Skeletal muscle satellite cell (primary cell): ENCODE data around the gene KRT79. TPM values are rescaled to one million over a fixed set of nuclear protein-coding genes. Genes with fewer than 3 reads are reported as not detected.
"Not testable (repeated sequence)": the region's sequence is repeated elsewhere in the genome, so short reads cannot be mapped to it uniquely, and the experiment has no call there.

ENCODE experiments used
- H3K27me3 ChIP-seq: 2 replicates; pipeline ENCODE4 v1.7.0; 2013; ENCODE audit warnings: low read length; ENCODE audit not compliant: control insufficient read depth, insufficient read depth
- H3K36me3 ChIP-seq: 2 replicates; pipeline ENCODE4 v1.7.0; 2013; ENCODE audit warnings: mild to moderate bottlenecking, control low read depth, low read length; ENCODE audit not compliant: insufficient read depth
- H3K4me1 ChIP-seq: 2 replicates; pipeline ENCODE4 v1.7.0; 2013; ENCODE audit warnings: low read length; ENCODE audit not compliant: control insufficient read depth, insufficient read depth
- H3K4me2 ChIP-seq: 2 replicates; pipeline ENCODE4 v1.7.0; 2013; ENCODE audit warnings: mild to moderate bottlenecking, low read length
- H3K4me3 ChIP-seq: 2 replicates; pipeline ENCODE4 v1.7.0; 2013; ENCODE audit warnings: low read length
- H3K9ac ChIP-seq: 2 replicates; pipeline ENCODE4 v1.7.0; 2013; ENCODE audit warnings: mild to moderate bottlenecking, low read depth, low read length, moderate library complexity
- H3K9me3 ChIP-seq: replicated peaks from 2 replicates; pipeline ENCODE4 v1.7.0; 2013; ENCODE audit warnings: mild to moderate bottlenecking, control low read depth, low read length
- total RNA-seq: library from RNA; depleted of rRNA; stranded (reverse); fragments of >200 nt; gene quantifications from 2 replicates; pipeline ENCODE4 v1.2.3, GENCODE V29; 2012; rRNA removed

Gene KRT79
- not detected in 2 replicates for total RNA-seq

- H3K9ac ChIP-seq: no peak within 1 kb of the TSS
- no peak within 1 kb of the TSS for H3K4me2 ChIP-seq
- H3K36me3 ChIP-seq: no peaks in the 10 kb centered on the region
- no peaks in the 10 kb centered on the region for H3K9me3 ChIP-seq
- H3K27me3 ChIP-seq: peaks cover 27% of the 10 kb centered on the region
- H3K4me3 ChIP-seq: no peak within 1 kb of the TSS
- H3K4me1 ChIP-seq: peaks cover 27% of the 10 kb centered on the region
These were observed at the start of gene KRT79 for GRCh38 chr12:52833922-52834726. Gene KRT79, minus strand, starts transcription at chr12:52834311. Its CDS starts 51 bp downstream, at chr12:52834260.

- H3K4me2 ChIP-seq, H3K9ac ChIP-seq, H3K4me1 ChIP-seq, H3K9me3 ChIP-seq, H3K27me3 ChIP-seq, H3K36me3 ChIP-seq, H3K4me3 ChIP-seq: not testable (repeated sequence)
These were observed 46.4 kb upstream of the KRT79 start for GRCh38 chr12:52880499-52880898.

GRCh38 chr12:52879394-52880351 lies 45.6 kb upstream of the KRT79 start:
- H3K4me3 ChIP-seq: peak overlapping the region; percentile 56
- H3K36me3 ChIP-seq: no peaks in the 10 kb centered on the region
- H3K9me3 ChIP-seq: no peaks in the 10 kb centered on the region
- no peak overlapping the region for H3K9ac ChIP-seq
- H3K4me1 ChIP-seq: peaks cover 15% of the 10 kb centered on the region
- H3K4me2 ChIP-seq: peak overlapping the region; percentile 80
- H3K27me3 ChIP-seq: peaks cover 4% of the 10 kb centered on the region

GRCh38 chr12:52878507-52879393 lies 44.6 kb upstream of the KRT79 start:
- H3K4me3 ChIP-seq: peak overlapping the region; percentile 33

GRCh38 chr12:52877242-52877641 lies 43.1 kb upstream of the KRT79 start:
- no peaks in the 10 kb centered on the region for H3K9me3 ChIP-seq
- no peak overlapping the region for H3K9ac ChIP-seq
- peaks cover 4% of the 10 kb centered on the region for H3K27me3 ChIP-seq
- H3K4me3 ChIP-seq: no peak overlapping the region
- H3K4me1 ChIP-seq: peaks cover 31% of the 10 kb centered on the region
- no peak overlapping the region for H3K4me2 ChIP-seq
- H3K36me3 ChIP-seq: no peaks in the 10 kb centered on the region

More at GRCh38 chr12:52878507-52879393, 44.6 kb upstream of the KRT79 start:
- Histone ChIP-seq H3K27me3 (peaks cover 4% of the 10 kb centered on the region), H3K9me3 (no peaks in the 10 kb centered on the region), H3K4me2 (peak overlapping the region; percentile 76), H3K4me1 (peaks cover 23% of the 10 kb centered on the region), H3K9ac (no peak overlapping the region), H3K36me3 (no peaks in the 10 kb centered on the region)

GRCh38 chr12:52876372-52876771 lies 42.3 kb upstream of the KRT79 start:
- Histone ChIP-seq H3K4me3 (no peak overlapping the region), H3K36me3 (no peaks in the 10 kb centered on the region), H3K4me2 (no peak overlapping the region), H3K4me1 (peaks cover 40% of the 10 kb centered on the region), H3K27me3 (peaks cover 3% of the 10 kb centered on the region), H3K9ac (no peak overlapping the region), H3K9me3 (no peaks in the 10 kb centered on the region)

GRCh38 chr12:52874573-52875435 lies 40.7 kb upstream of the KRT79 start:
- Histone ChIP-seq H3K4me2 (peak overlapping the region; percentile 91), H3K36me3 (no peaks in the 10 kb centered on the region), H3K27me3 (no peaks in the 10 kb centered on the region), H3K4me1 (peaks cover 52% of the 10 kb centered on the region), H3K9ac (peak overlapping the region; percentile 87), H3K4me3 (peak overlapping the region; percentile 65), H3K9me3 (no peaks in the 10 kb centered on the region)

GRCh38 chr12:52873832-52874572 lies 39.9 kb upstream of the KRT79 start:
- Histone ChIP-seq H3K36me3 (no peaks in the 10 kb centered on the region), H3K27me3 (no peaks in the 10 kb centered on the region), H3K9me3 (no peaks in the 10 kb centered on the region), H3K4me2 (peak overlapping the region; percentile 91), H3K4me3 (peak overlapping the region; percentile 66), H3K4me1 (peaks cover 45% of the 10 kb centered on the region), H3K9ac (peak overlapping the region; percentile 87)

- peak overlapping the region; percentile 91 for H3K4me2 ChIP-seq
- H3K27me3 ChIP-seq: no peaks in the 10 kb centered on the region
- no peaks in the 10 kb centered on the region for H3K36me3 ChIP-seq
- H3K4me1 ChIP-seq: peaks cover 44% of the 10 kb centered on the region
- H3K9ac ChIP-seq: peak overlapping the region; percentile 87
- H3K9me3 ChIP-seq: no peaks in the 10 kb centered on the region
- peak overlapping the region; percentile 66 for H3K4me3 ChIP-seq
These were observed 39.4 kb upstream of the KRT79 start for GRCh38 chr12:52873513-52873831.
